Measurements from ENCODE around the gene KRTAP2-3. TPM values are rescaled to one million over a fixed set of nuclear protein-coding genes. Genes with fewer than 3 reads are reported as not detected.

Gene KRTAP2-3
- total and polyA plus RNA-seq, 12 donors, result not detected

DNA sequence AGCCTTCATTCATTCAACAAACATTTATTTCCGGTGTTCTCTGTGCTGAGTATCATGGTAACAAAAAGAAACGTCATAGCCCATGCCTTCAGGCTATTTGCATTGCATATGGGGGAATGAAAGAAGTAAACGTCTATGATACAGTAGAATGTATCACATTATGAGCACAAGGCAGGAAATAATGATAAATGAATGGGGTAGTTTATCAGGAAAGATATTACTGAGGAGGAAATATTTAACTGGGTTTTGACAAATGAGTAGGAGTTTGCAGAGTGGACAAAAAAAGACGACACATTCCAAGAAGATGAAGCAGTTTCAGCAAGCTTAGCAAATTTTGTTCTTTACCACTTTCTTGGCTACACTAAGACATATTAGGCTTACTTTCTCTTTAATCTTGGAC, 22.7 kb upstream of the KRTAP2-3 start:
- H3K4me3 ChIP-seq, result no peak overlapping the region
- DNase-seq, result no peak
- H3K27ac ChIP-seq, result no peak overlapping the region
- 44 to 63% (median 52%) methylated on average over 3 to 4 of the region's 4 CpGs for WGBS, 4 donors
- no peaks in the 10 kb centered on the region for H3K27me3 ChIP-seq
- H3K4me1 ChIP-seq (replicated peaks in 1 of 2), result no peaks in the 10 kb centered on the region
- TF ChIP-seq POLR2A (IDR thresholded peaks at IDR 0.05), result no peak
- intact Hi-C loops (cut with DNase I), result no loop called here
- no peaks in the 10 kb centered on the region for H3K9me3 ChIP-seq (replicated peaks in 1 of 3)
- no peaks in the 10 kb centered on the region for H3K36me3 ChIP-seq (replicated peaks in 1 of 2)

DNA sequence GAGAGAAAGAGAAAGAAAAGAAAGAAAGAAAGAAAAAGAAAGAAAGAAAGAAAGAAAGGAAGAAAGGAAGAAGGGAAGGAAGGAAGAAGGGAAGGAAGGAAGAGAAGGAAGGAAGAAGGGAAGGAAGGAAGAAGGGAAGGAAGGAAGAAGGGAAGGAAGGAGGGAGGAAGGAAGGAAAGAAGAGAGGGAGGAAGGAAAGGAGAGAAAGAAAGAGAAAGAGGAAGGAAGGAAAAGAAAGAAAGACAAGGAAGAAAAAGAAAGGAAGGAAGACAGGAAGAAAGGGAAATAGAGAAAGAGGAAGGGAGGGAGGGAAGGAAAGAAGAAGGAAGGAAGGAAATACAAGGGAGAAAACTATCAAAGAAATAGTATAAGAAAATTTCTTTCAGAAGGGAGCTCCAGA, 16.9 kb upstream of the KRTAP2-3 start:
- no peak overlapping the region for H3K27ac ChIP-seq
- DNase-seq, result no peak
- no peak overlapping the region for H3K4me3 ChIP-seq
- no peak for TF ChIP-seq POLR2A (IDR thresholded peaks at IDR 0.05)
- TF ChIP-seq, protein P1, sequence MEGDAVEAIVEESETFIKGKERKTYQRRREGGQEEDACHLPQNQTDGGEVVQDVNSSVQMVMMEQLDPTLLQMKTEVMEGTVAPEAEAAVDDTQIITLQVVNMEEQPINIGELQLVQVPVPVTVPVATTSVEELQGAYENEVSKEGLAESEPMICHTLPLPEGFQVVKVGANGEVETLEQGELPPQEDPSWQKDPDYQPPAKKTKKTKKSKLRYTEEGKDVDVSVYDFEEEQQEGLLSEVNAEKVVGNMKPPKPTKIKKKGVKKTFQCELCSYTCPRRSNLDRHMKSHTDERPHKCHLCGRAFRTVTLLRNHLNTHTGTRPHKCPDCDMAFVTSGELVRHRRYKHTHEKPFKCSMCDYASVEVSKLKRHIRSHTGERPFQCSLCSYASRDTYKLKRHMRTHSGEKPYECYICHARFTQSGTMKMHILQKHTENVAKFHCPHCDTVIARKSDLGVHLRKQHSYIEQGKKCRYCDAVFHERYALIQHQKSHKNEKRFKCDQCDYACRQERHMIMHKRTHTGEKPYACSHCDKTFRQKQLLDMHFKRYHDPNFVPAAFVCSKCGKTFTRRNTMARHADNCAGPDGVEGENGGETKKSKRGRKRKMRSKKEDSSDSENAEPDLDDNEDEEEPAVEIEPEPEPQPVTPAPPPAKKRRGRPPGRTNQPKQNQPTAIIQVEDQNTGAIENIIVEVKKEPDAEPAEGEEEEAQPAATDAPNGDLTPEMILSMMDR (IDR thresholded peaks at IDR 0.05), result no peak
- no peaks in the 10 kb centered on the region for H3K9me3 ChIP-seq (replicated peaks in 1 of 3)
- H3K4me1 ChIP-seq (replicated peaks in 1 of 2), result no peaks in the 10 kb centered on the region
- H3K27me3 ChIP-seq, result no peaks in the 10 kb centered on the region
- no peaks in the 10 kb centered on the region for H3K36me3 ChIP-seq (replicated peaks in 1 of 2)
- intact Hi-C loops (cut with DNase I), result no loop called here

DNA sequence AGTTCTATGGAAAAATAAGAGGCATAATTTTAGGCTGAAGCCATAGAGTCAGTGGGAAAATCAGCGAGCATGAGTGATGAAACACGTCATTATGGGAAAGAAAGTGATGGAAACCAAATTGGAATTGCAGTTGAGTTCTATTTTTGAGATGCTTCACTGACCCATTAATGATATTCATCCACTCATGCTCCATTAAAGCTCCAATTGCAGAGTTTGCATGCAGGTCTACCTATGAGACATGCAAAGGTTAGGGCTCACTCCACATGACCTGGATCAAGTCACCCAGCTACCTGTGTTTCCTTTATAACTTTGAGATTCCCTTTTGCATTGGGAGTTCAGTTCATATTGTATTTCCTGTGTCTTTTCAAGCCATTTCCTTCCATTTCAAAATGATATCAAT, 13.8 kb upstream of the KRTAP2-3 start:
- Histone ChIP-seq H3K9me3 (replicated peaks in 1 of 3) (no peaks in the 10 kb centered on the region), H3K27me3 (no peaks in the 10 kb centered on the region), H3K36me3 (replicated peaks in 1 of 2) (no peaks in the 10 kb centered on the region), H3K4me1 (replicated peaks in 1 of 2) (no peaks in the 10 kb centered on the region), H3K4me3 (no peak overlapping the region), H3K27ac (no peak overlapping the region)
- no peak for DNase-seq
- TF ChIP-seq POLR2A (IDR thresholded peaks at IDR 0.05), result no peak
- TF ChIP-seq, protein P1 (IDR thresholded peaks at IDR 0.05), result no peak
- intact Hi-C loops (cut with DNase I), result no loop called here
- WGBS, 4 donors, result 89 to 94% (median 90%) methylated on average over 2 of the region's 2 CpGs

DNA sequence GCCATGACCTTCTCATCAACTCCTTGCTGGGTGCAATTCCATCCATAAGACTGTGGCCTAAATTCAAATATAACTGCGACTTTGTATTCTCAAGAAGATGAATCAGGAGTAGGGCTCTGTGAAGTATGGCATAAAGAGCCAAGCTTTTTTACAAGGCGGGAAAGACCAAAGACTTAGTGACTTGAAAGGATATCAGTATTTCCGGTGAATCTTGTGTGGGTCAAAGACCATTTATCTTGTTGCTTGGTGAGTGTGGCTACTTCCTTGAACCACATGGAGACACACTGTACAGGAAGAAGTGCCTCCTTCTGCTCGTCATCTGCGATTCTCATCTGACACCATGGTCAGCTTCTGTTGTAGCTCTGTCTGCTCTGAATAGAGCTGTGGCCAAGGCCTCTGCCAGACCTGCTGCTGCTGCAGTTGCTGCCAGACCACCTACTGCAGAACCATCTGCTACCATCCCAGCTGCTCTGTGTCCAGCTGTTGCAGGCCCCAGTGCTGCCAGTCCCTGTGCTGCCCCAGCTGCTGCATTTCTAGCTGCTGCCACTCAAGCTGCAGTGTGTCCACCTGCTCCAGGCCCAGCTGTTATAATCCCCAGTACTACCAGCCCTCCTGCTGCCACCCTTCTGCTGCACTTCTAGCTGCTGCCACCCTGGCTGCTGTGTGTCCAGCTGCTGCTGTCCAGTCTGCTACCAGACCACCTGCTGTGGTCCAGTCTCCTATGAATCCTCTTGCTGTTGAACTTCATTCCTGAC, 11.9 kb upstream of the KRTAP2-3 start:
- TF ChIP-seq, protein P1 (IDR thresholded peaks at IDR 0.05), result no peak
- no peak for TF ChIP-seq POLR2A (IDR thresholded peaks at IDR 0.05)
- Histone ChIP-seq H3K9me3 (replicated peaks in 1 of 3) (no peaks in the 10 kb centered on the region), H3K36me3 (replicated peaks in 1 of 2) (no peaks in the 10 kb centered on the region), H3K4me3 (no peak overlapping the region), H3K27ac (no peak overlapping the region), H3K27me3 (no peaks in the 10 kb centered on the region), H3K4me1 (replicated peaks in 1 of 2) (no peaks in the 10 kb centered on the region)
- intact Hi-C loops (cut with DNase I), result no loop called here
- WGBS, 4 donors, result 77 to 84% (median 80%) methylated on average over 5 of the region's 5 CpGs
- DNase-seq, result no peak

DNA sequence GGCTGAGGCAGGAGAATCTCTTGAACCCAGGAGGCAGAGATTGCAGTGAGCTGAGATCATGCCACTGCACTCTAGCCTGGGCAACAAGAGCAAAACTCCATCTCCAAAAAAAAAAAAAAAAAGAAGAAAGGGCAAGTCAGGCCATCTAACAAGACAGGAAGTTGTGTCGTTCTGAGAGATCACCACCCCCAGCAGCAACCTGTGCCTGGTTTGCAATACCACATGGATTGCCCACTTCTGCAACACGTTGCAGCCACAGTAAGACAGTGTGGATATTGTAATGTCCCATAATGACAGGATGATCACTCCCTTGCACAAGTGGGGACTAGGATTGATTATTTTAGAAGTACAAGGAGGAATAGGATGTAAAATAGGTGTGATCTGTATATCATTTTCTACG, 9.1 kb upstream of the KRTAP2-3 start:
- intact Hi-C loops (cut with DNase I), result no loop called here
- no peaks in the 10 kb centered on the region for H3K27me3 ChIP-seq
- no peaks in the 10 kb centered on the region for H3K9me3 ChIP-seq (replicated peaks in 1 of 3)
- no peak overlapping the region for H3K4me3 ChIP-seq
- WGBS, 4 donors, result 70 to 85% (median 78%) methylated on average over 3 of the region's 3 CpGs
- H3K36me3 ChIP-seq (replicated peaks in 1 of 2), result no peaks in the 10 kb centered on the region
- TF ChIP-seq, protein P1 (IDR thresholded peaks at IDR 0.05), result no peak
- TF ChIP-seq POLR2A (IDR thresholded peaks at IDR 0.05), result no peak
- H3K27ac ChIP-seq, result no peak overlapping the region
- no peaks in the 10 kb centered on the region for H3K4me1 ChIP-seq (replicated peaks in 1 of 2)
- DNase-seq, result no peak
